Measurements from ENCODE around the gene EGFL8. TPM values are rescaled to one million over a fixed set of nuclear protein-coding genes. Genes with fewer than 3 reads are reported as not detected.
"Not testable (repeated sequence)": the region's sequence is repeated elsewhere in the genome, so short reads cannot be mapped to it uniquely, and the experiment has no call there.

The EGFL8 gene
- total RNA-seq, 1 donor from 2014 or later = 7.8 TPM

DNA sequence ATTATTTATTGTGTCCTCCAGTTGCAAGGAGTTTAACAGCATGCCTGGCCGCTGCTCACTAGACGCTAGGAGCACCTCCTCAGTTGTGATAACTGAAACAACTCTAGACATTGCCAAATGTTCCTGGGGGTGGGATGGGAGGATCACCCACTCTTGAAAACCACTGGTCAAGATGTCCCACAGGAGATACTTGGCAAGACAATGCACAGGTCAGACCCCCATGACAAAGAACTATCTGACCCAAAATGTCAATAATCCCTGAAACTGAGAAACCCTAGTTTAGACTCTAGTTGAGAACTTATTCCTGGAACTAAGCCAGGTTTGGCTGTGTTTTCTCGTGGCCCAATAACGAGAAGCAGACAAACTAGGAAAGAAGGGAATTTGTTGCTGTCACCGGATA, 24.8 kb upstream of the EGFL8 start:
- no peak for DNase-seq (ENCODE audit: missing footprints)
- intact Hi-C loops (cut with DNase I) = no loop called here
- no peak for ATAC-seq

DNA sequence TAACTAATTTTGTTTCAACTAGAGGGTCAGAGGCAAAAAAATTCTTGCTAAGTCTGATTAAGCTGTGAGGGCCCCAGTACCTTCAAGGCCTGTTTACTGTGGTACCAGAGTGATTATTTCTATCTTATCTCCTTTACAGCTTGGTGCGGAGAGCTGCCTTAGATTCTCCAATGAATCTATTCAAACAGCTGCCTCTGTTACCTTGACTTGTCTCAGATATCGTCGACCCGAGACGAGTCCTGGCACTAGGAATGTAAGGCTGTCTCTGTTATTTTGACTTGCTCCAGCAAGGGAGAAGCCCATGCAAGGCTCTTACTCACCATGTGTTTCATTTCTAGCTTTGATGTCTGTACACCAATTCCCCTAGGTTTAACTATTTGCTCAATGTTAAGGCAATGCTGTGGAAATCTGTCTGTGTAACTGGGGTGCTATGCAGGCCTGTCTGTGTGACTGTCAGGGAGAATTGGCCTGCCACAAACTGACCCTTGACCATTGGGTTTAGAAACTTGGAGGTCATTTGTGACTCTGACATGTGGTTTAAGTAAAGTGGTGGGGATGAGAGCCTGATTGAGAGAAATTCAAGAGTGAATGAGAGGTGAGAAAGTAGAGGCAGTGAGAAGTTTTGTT, 23.9 kb upstream of the EGFL8 start:
- DNase-seq (ENCODE audit: missing footprints) = no peak
- intact Hi-C loops (cut with DNase I) = no loop called here
- no peak for ATAC-seq

DNA sequence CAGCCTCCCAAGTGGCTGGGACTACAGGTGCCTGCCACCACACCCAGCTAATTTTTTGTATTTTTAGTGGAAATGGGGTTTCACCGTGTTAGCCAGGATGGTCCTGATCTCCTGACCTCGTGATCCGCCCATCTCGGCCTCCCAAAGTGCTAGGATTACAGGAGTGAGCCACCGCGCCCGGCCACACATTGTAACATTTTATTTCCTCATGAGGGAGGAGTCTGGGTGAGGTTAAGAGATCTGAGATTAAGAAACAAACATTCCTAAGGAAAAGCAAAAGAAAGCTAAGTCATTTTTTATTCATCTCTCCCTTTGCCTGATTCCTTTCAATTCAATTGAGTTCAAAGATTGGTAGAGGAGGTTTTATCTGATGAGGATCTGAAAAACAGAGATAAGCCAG, 20.2 kb upstream of the EGFL8 start:
- intact Hi-C loops (cut with DNase I); DNase-seq (ENCODE audit: missing footprints); ATAC-seq: not testable (repeated sequence)

DNA sequence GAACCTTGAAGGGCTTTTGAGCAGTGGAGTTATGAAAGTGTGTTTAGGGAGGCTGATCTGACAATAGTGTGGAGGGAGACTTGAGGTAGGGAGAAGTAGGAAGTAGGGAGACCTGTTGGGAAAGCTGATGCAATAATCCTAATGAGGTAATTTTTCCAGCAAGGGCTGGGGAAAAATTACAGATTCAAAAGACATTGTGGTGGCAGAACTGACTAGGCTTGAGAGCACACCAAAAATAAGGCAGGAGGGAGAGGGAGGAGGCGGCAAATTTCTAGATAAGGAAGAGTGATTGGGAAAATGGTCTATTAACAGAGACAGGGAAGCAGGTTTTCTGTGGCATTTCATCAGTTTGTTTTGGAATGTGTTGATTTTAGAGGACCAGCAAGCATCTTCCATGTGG, 18.1 kb upstream of the EGFL8 start:
- intact Hi-C loops (cut with DNase I) = no loop called here

GRCh38 chr6:32146687-32147086, 17.7 kb upstream of the EGFL8 start:
- ATAC-seq (no peak), DNase-seq (ENCODE audit: missing footprints) (no peak)
- intact Hi-C loops (cut with DNase I) = no loop called here

More for the DNA sequence above, 18.1 kb upstream of the EGFL8 start:
- DNase-seq (ENCODE audit: missing footprints) = no peak
- no peak for ATAC-seq

DNA sequence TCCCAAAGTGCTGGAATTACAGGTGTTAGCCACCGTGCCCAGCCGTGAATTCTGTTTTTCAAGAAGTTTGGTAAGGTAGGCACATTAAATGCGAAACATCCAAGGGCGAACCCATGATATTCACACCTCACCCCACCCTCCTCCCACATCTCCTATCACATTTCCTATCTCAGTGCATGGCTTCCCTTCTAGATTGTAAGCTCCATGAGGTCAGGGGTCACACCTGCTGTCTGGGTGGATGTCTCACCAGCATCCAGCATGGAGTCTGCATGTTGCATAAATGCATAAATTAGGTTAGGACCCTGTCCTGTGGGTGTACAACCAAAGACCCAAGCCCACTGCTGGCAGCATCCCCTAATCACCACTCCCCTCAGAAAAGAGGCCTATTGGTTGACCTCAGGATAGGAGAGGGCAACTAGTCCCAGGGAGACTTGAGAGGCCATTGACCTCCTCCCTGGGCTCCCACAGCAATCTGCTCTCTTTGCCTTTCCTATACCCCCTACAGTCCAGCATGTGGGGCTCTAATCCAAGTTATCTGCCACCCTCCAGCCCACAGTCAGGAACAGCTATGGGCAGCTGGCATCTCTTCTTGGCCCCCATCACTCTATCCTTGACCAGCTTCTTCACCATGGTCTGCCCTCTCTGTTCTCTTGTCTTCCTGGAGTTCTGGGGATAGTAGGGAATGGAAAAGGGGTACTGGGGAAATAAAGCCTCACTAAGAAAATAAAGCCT, 16.8 kb upstream of the EGFL8 start:
- intact Hi-C loops (cut with DNase I) = no loop called here
- no peak for ATAC-seq
- DNase-seq (ENCODE audit: missing footprints) = no peak

DNA sequence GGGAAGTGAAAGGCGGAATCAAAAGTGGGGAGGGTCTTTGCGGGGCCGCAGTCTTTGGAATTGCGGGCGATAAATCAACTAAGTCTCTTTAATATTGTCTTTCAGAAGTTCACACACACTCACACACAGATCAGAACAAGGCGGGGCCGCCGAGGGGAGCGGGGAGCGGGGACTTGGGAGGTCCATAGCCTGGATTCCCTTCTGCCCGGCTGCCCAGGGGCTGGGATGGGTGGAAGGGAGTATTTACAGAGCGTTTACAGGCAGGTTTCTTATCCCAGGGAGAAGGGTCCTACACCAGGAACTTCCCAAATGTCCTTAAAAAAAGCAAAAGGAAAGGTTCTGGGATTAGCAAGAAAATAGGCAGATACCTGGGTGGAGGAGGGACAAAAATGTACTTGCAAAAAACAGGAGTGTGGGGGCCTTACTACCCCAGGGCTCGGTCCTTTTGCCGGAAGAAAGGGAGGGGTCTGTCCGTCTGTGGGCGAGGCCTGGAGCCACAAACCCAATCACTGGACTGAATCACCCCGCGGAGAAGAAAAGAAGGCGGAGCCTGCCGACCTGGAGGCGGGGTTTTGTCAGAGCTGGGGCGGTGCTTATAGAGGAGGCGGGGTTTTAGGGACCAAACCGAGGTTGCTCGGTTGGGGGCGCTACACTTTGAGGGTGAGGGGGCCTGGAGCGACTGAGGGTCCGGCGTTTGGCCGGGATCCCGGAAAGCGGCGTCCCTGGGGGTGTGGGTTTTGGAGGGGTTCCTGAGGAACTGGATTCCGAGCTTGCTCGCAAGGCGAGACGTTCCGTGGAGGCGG, 15.9 kb upstream of the EGFL8 start:
- intact Hi-C loops (cut with DNase I) = no loop called here
- peak; percentile 74 for DNase-seq (ENCODE audit: missing footprints)
- ATAC-seq = peak; percentile 20

DNA sequence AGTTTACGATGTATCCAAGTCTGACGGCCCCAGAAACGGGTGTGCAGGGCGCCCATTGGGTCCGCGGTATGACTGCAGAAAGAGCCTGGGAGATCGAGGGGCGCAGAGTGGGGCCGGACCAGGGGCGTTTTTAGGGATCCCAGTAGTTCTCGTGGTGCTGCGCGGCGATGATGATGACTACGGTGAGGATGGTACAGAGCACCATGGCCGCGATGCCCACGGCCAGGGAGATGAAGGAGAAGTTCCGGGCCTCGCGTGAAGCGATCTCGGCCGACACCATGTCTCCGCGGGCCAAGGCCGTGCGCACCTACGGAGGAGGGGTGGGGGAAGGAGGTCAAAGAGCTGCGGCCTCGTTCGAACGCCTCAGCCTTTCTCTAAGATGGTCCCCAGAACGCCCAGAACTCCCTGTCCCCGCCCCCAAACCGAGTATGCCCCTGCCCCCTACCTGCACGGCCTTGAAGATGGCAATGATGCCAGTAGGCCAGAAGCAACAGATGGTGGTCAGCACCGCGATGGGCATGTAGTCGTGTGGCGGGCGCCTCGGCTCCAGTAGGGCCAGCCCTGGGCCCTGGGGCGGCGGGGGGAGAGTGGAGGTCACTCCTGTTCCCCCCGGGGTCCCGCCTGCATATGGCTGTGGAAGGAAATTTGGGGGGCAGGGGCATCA, 15.2 kb upstream of the EGFL8 start:
- DNase-seq (ENCODE audit: missing footprints) (no peak), ATAC-seq (no peak)
- intact Hi-C loops (cut with DNase I) = no loop called here

GRCh38 chr6:32149932-32150870, 14.2 kb upstream of the EGFL8 start:
- DNase-seq (ENCODE audit: missing footprints) (no peak), ATAC-seq (no peak)
- intact Hi-C loops (cut with DNase I) = no loop called here

- no peak for ATAC-seq
- intact Hi-C loops (cut with DNase I) = no loop called here
- DNase-seq (ENCODE audit: missing footprints) = no peak
These were observed 13.1 kb upstream of the EGFL8 start for GRCh38 chr6:32151181-32151862.

DNA sequence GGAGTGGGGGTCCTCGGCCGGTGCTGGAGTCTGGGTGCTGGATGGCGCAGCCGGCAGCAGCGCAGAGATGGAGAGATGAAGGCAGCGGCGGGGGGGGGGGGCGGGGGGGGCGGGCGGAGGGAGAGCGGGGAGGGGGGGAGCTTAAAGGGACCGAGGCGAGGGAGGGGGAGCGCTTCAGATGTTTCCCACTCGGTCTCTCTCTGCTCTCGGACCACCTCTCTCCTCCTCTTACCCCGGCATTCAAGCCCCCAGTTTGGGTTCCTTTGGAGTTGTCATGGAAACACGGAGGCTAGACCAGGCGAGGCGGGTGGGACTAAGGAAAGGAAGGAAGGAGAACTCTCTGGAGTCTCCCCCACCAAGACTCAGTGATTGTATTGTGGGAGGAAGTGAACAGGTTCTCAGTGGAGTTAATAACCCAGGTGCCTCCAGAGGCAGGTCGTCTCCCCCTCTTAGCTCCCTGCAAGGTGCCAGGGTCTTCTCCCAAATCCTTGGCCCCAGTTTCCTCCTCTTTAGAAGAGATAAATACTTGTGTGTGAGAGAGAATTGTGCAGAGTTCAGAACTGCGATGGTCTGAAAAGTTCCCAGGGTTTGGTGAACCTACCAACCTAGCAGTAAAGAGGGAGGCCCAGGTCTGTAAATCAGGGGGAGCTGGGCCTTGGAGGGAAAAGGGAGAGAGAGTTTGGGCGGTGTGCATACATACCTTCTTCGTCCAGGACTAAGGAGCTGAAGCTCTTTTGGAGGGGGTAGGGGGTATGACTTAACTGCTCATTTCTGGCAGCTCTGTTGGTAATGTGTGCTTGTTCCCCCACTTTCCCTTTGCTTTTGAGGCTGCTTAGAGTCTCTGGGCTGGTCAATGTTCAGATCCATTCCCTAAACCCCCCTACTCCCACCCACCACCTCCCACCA, 12.3 kb upstream of the EGFL8 start, which contains the start of gene PRRT1:
PRRT1 (minus strand) TSS at position 77 of the 906 bp plus-strand sequence. CDS start 112 bp downstream, outside the sequence.
- no peak for ATAC-seq
- DNase-seq (ENCODE audit: missing footprints) = no peak
- intact Hi-C loops (cut with DNase I) = no loop called here

DNA sequence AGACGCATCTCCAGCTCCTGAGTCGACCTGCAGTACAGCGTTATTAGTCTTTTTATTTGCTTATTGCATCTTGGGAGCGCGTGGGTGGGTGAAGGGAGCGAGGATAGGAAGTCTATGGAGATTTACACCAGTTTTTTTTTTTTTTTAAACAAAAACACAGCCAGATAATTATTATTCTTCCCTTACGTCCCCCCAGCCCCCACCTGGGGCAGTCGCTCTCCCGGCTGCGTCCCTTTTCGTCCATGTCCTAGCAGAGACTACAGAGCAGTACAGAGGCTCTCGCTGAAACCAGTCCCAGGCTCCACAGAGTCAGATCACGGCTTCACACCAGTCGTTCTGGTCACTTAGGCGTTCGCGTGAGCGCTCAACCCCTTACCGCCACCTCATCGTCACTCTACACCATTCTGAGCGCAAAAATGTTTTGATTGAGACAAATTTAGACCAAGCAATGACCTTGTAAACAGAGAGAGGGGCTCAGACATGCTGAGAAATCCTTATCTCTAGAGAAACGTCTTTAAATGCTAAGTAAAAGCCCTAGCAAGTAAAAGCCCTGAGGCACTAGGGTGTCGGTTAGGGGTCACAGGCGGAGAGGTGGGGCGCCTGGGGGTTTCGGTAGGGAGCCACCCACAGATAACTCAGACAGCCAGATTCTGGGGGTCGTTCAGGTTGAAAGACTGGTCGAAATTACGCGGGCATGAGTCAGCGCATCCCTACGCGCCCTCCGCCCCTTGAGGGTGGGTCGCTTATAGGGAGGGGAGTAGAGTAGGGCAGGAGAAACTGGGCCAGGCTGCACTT, 11.4 kb upstream of the EGFL8 start:
- DNase-seq (ENCODE audit: missing footprints) (no peak), ATAC-seq (peak; percentile 33)
- intact Hi-C loops (cut with DNase I) = no loop called here

DNA sequence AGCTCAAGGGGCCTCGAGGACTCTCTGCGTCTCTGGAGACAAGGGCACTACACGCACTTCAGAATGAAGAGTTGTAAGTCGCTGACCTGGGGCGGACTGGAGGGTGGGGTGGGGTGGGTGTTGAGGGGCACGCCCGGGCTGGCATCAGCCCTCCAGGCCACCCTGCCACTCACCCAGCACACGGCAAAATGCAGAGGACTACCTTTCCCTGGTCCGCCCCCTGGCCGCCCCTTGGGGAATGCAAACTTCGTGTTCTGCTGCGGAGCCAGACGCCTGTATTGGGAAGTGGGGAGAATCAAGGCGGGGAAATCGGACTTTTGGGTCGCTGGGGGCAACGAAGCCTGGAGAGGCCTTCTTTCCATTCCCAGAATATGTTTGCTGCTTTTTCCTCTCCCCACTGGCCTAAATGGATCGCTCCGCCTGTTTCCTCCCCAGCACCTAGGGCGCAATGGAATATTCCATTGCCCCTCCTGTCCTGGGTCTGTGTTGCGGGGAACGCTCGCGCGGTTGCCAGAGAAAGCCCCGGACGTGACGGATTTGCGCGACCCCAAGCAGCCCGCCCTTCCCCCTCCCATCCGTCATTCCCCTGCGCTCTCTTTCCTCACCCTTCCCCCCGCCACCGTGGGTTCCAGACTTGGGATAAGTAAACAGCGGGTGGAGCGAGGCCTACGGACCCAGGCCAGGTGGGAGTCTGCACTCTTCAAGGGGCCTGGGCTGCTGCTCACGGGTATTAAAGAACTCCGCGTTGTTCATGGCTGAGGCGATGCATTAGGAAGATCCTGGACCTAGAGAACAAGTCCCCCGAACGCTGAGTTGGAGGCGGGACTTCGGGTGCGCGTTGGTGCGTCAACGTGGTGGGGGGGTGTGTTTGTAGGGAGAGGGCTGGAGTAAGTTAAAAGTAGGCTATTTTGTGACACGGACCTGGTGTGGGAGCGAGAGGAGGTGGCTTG, 10.6 kb upstream of the EGFL8 start, which contains the start of gene PPT2:
PPT2 (plus strand) TSS at position 578 of the 950 bp plus-strand sequence. CDS start 454 bp downstream, outside the sequence.
- intact Hi-C loops (cut with DNase I) = loop anchor here (1.0 kb wide), 3 partner anchors 22 to 35 kb away; partner anchors contain the start of genes AGPAT1 and FKBPL
- peak; percentile 92 for DNase-seq (ENCODE audit: missing footprints)
- ATAC-seq = peak; percentile 92

DNA sequence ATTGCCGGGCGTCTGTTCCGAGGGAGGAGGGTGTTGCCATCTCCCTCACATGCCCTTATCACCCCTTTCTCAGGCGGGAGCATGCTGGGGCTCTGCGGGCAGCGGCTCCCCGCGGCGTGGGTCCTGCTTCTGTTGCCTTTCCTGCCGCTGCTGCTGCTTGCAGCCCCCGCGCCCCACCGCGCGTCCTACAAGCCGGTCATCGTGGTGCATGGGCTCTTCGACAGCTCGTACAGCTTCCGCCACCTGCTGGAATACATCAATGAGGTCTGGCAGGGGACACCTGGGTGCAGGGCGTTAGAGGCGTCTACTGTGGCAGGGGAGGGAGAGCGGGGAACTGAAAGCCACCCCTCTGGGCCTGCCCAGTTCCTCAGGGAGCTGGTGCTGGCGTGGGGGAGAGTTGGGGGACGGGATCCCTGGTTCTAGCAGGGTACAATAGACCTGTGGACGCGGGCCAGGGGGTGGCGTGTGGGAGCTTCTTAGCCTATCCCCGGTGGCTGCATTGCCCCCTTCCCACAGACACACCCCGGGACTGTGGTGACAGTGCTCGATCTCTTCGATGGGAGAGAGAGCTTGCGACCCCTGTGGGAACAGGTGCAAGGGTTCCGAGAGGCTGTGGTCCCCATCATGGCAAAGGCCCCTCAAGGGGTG, 9.8 kb upstream of the EGFL8 start:
- intact Hi-C loops (cut with DNase I) = loop anchor here (1.0 kb wide), 3 partner anchors 22 to 35 kb away; partner anchors contain the start of genes AGPAT1 and FKBPL
- peak; percentile 69 for ATAC-seq

More for the DNA sequence above, 9.8 kb upstream of the EGFL8 start:
- peak; percentile 77 for DNase-seq (ENCODE audit: missing footprints)
